ENCODE data around the gene FOSL2. TPM values are rescaled to one million over a fixed set of nuclear protein-coding genes. Genes with fewer than 3 reads are reported as not detected.
A peak's percentile ranks its signal among the peaks of the same experiment; 100 is the strongest.

FOSL2 gene
- total RNA-seq, 1 donor from 2014 or later: 213 TPM

DNA sequence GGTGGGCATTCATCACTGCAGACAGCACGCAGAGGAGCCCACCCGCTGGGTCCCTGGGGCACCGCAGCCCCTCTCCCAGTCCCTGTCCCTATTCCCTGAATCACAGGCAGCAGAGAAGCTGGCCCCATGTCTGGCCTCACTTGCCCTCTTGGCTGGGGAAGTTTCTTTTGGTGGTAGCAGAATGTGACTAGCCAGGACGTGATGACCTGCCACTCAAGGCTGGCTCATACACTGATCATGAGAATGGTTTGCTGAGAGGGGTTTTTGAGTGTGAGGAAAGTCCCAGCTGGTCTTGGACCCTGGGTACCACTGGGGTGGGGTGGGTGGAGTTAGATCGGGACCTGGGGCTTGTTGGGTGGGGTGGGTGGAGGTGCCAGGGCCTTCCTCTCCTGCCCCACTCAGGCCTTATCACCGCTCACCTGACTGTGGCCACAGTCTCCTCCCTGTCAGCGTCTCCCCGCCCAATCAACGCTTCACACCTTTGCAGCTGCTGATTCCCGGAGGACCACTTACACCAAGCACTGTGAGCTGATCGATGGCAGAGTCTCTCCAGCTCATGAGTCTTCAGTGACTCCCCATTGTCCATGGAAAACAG, 28.9 kb upstream of the FOSL2 start:
- H3K27me3 ChIP-seq: no peaks in the 10 kb centered on the region
- no peak overlapping the region for H3K27ac ChIP-seq
- TF ChIP-seq POLR2A (IDR thresholded peaks at IDR 0.05) (no peak), POLR2AphosphoS5 (IDR thresholded peaks at IDR 0.05; ENCODE audit: insufficient read depth in 1 of 2, low read depth in 1 of 2) (no peak), CTCF (IDR thresholded peaks at IDR 0.05) (no peak)
- no peaks in the 10 kb centered on the region for H3K36me3 ChIP-seq
- H3K9me3 ChIP-seq: no peaks in the 10 kb centered on the region
- peaks cover 32% of the 10 kb centered on the region for H3K4me1 ChIP-seq
- H3K4me3 ChIP-seq: no peak overlapping the region
- intact Hi-C loops (cut with DNase I): no loop called here
- no peak for DNase-seq (ENCODE audit: extremely low spot score in 2 of 2)

GRCh38 chr2:28364610-28365009, 28.0 kb upstream of the FOSL2 start:
- Histone ChIP-seq H3K27ac (no peak overlapping the region), H3K4me1 (peaks cover 24% of the 10 kb centered on the region), H3K4me3 (no peak overlapping the region), H3K36me3 (no peaks in the 10 kb centered on the region), H3K27me3 (no peaks in the 10 kb centered on the region), H3K9me3 (no peaks in the 10 kb centered on the region)
- no peak for DNase-seq (ENCODE audit: extremely low spot score in 2 of 2)
- intact Hi-C loops (cut with DNase I): no loop called here
- TF ChIP-seq POLR2A (IDR thresholded peaks at IDR 0.05) (no peak), POLR2AphosphoS5 (IDR thresholded peaks at IDR 0.05; ENCODE audit: insufficient read depth in 1 of 2, low read depth in 1 of 2) (no peak), CTCF (IDR thresholded peaks at IDR 0.05) (no peak)

DNA sequence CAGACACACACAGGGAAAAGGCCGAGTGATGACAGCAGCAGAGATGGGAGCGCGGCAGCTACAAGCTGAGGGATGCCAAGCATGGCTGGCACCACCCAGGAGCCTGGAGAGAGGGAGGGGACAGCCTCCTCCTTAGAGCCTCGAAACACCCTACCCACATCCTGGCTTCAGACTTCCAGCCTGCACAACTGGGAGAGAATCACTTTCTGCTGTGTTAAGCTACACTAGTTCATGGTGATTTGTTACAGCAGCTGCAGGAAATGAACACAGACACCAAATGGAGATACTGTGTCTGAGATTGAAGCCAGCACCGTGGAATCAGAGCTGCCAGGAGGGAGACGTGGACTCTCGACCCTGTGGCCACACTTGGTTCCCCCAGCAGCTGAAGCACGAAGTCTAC, 27.5 kb upstream of the FOSL2 start:
- Histone ChIP-seq H3K27me3 (no peaks in the 10 kb centered on the region), H3K9me3 (no peaks in the 10 kb centered on the region), H3K4me1 (peaks cover 18% of the 10 kb centered on the region), H3K4me3 (no peak overlapping the region), H3K27ac (no peak overlapping the region), H3K36me3 (no peaks in the 10 kb centered on the region)
- no peak for DNase-seq (ENCODE audit: extremely low spot score in 2 of 2)
- intact Hi-C loops (cut with DNase I): no loop called here
- TF ChIP-seq CTCF (IDR thresholded peaks at IDR 0.05) (no peak), POLR2A (IDR thresholded peaks at IDR 0.05) (no peak), POLR2AphosphoS5 (IDR thresholded peaks at IDR 0.05; ENCODE audit: insufficient read depth in 1 of 2, low read depth in 1 of 2) (no peak)

DNA sequence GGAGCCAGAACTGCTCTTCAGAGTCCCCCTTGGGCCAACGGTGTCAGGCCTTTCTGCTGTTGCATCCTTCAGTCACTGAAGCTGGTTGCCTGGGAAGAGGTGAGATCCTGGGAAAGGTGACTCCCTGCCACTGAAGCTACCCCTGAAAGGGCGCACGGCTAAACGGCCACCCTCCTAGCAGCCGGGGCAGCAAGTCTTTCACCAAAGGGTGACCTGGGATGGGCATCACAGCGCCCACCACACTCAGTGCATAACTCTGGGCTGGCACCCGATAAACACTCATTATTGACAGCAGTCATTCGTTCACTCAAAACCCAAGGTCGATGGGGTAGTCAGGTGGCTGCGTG, 26.5 kb upstream of the FOSL2 start:
- Histone ChIP-seq H3K27me3 (no peaks in the 10 kb centered on the region), H3K4me3 (no peak overlapping the region), H3K36me3 (no peaks in the 10 kb centered on the region), H3K9me3 (no peaks in the 10 kb centered on the region), H3K27ac (no peak overlapping the region), H3K4me1 (peaks cover 9% of the 10 kb centered on the region)
- no peak for DNase-seq (ENCODE audit: extremely low spot score in 2 of 2)
- intact Hi-C loops (cut with DNase I): no loop called here
- no peak for TF ChIP-seq POLR2AphosphoS5 (IDR thresholded peaks at IDR 0.05; ENCODE audit: insufficient read depth in 1 of 2, low read depth in 1 of 2)
- no peak for TF ChIP-seq CTCF (IDR thresholded peaks at IDR 0.05)
- TF ChIP-seq POLR2A (IDR thresholded peaks at IDR 0.05): no peak

DNA sequence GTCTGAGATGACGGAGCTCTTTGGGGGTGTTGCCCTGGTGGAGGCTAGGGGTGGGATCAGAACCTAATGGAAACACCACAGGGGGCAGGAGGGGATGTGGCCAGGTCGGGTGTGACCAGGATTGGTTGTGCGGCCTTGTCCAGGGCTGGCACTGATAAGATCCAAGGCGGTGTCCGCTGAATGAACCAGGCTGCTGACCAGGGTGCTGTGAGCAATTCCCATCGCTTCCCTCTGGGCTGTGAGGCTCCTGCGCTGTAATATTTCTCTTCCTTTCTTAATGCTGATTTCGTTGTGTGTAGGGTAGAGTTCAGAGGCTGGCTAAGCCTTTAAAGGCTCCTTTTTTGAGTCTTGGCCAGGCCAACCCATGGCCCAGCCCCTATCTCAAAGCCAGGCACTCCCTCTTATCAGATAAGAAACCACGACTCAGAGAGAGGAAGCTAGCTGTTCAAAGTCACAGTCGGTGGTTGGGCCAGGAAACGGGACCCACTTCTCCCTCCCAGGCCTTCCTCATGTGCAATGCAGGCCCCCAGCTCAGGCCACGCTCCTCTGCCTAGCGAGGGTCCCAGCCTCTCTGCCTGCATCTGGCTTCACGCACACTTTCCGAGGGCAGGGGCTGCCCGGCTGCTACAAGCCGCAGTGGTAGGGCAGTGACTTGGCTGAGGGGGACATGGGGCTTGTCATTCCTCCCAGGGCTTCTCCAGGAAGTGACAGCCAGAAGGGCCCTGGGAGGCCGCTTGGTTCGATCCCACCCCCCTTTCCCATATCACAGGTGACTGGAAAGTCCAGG, 26.0 kb upstream of the FOSL2 start:
- H3K9me3 ChIP-seq: no peaks in the 10 kb centered on the region
- no peak for TF ChIP-seq CTCF (IDR thresholded peaks at IDR 0.05)
- no peak for TF ChIP-seq POLR2A (IDR thresholded peaks at IDR 0.05)
- peak in 1 of 2 donors; percentile 25 for TF ChIP-seq POLR2AphosphoS5 (IDR thresholded peaks at IDR 0.05; ENCODE audit: insufficient read depth in 1 of 2, low read depth in 1 of 2)
- H3K4me1 ChIP-seq: peaks cover 5% of the 10 kb centered on the region
- H3K4me3 ChIP-seq: no peak overlapping the region
- intact Hi-C loops (cut with DNase I): no loop called here
- no peak overlapping the region for H3K27ac ChIP-seq
- no peaks in the 10 kb centered on the region for H3K27me3 ChIP-seq
- no peak for DNase-seq (ENCODE audit: extremely low spot score in 2 of 2)
- H3K36me3 ChIP-seq: no peaks in the 10 kb centered on the region

All from vagina (tissue), 2 donors.